ENCODE measurements around the gene GUCY2F.

The GUCY2F gene

GRCh38 chrX:109481986-109482385 lies at the start of gene GUCY2F:
GUCY2F (minus strand) TSS chrX:109482086; CDS start chrX:109475936, 6,150 bp downstream.
- no peak for DNase-seq

DNA sequence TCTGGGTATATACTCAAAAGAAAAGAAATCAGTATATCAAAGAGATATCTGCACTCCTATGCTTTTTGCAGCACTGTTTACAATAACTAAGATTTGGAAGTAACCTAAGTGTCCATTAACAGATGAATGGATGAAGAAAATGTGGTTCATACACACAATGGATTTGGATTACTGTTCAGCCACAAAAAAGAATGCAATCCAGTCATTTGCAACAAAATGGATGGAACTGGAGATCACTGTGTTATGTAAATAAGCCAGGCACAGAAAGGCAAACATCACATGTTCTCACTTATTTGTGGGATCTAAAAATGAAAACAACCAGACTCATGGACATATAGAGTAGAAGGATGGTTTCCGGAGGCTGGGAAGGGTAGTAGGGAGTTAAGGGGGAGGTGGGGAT lies 37.1 kb upstream of the GUCY2F start:
- no peak for DNase-seq

DNA sequence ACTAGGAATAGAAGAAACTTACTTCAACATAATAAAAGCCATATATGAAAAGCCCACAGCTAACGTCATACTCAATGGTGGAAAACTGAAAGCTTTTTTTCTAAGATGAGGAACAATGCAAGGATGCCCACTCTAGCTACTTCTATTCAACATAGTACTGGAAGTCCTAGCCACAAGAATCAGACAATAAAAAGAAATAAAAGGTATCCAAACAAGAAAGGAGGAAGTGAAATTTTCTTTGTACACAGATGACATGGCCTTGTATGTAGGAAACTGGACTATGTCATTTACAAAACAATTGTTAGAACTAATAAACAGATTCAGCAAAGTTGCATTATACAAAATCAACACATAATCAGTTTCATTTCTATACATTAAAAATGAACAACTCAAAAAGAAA lies 29.2 kb upstream of the GUCY2F start:
- no peak for DNase-seq

GRCh38 chrX:109508915-109509314 lies 27.0 kb upstream of the GUCY2F start:
- DNase-seq = no peak

DNA sequence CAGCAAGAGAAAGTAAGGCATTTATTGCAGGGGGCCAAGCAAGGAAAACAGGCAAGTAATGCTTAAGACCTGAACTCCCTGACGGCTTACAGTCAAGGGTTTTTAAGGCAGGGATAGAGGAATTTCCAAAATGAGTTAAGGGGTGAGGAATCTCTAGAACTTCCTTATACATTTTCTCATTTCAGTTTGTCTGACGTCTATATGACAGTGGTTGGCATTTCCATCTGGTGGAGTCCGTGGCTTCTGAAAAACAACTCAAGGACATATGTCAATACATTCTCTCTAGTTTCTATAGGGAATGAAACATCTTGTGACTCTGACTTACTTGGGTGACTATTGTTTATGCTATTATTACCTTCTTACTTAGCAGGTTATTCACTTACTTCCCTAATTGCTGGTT lies 19.3 kb upstream of the GUCY2F start:
- no peak for DNase-seq

DNA sequence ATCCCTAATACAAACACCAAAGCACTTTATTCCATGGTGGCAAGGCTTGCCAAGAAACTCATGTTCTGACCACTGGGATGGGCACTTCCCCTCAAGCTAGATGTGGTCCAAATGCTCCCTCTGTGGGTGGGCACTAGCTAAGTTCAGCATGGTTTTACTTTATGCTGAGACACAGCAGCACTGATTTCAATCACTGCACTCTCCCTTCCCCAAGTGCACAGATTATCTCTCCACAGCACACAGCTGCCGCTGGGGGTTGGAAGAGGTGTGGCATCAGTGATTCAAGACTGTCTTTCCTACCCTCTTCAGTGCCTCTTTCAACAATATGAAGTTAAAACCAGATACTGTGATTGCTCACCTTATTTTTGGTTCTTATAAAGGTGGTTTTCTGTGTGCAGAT lies 16.5 kb upstream of the GUCY2F start:
- no peak for DNase-seq

DNA sequence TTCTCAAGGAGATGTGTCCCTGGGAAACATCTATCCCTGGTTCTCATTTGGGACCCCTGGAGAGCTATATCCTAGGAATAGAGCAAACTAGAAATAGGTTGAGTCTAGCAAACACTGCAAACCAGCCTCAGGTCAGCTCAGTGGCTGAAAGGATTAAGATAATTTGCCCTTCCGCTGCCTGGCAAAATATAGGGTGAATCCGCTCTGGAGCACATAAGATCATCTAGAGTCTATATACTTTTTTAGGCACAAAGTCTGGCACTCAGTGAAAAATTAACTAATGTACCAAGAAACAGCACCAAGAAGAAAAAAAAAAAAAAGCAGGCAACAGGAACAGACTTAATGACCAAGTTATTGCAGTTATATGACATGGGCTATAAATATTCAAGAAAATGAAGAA lies 7.3 kb upstream of the GUCY2F start:
- DNase-seq = no peak

- no peak for DNase-seq
These were observed 5.8 kb upstream of the GUCY2F start for GRCh38 chrX:109487640-109488039.

- peak; percentile 57 for DNase-seq
These were observed 3.8 kb upstream of the GUCY2F start for GRCh38 chrX:109485470-109486340.

GRCh38 chrX:109484886-109485285 lies 3.0 kb upstream of the GUCY2F start:
- no peak for DNase-seq

DNA sequence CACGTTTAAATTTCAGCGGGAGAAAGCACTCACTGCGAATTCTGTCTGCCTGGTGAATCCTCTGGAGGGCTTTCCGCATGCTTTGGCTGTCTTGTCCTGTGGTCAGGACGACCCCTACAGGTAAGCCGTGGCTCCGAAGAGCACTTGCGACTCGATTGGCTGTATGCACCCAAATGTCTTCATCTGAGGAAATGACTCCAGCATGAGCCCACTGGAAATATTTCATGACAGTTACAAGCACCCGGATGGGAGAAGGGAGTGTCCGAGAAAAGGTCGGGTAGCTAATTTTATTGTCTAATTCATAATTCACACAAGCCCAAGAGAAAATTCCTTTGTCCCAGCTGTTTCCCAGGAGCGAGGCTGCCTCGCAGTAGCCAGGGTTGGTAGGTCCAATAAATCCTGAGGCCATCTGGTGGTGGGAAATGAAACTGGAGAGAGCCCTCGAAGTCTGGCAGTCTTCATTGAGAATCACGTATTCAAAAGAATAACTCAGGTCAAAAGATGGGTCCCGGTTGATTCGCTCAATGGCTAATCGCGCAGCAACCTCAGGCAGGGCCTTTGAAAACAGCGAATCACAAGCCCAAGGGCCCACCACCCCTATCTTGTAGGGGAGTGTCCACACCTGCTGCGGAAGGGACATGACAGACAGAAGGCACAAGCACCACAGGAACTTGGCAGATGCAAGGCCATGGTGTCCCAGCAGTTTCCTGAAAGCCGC lies 6.6 kb downstream of the GUCY2F start:
- no peak for DNase-seq

DNA sequence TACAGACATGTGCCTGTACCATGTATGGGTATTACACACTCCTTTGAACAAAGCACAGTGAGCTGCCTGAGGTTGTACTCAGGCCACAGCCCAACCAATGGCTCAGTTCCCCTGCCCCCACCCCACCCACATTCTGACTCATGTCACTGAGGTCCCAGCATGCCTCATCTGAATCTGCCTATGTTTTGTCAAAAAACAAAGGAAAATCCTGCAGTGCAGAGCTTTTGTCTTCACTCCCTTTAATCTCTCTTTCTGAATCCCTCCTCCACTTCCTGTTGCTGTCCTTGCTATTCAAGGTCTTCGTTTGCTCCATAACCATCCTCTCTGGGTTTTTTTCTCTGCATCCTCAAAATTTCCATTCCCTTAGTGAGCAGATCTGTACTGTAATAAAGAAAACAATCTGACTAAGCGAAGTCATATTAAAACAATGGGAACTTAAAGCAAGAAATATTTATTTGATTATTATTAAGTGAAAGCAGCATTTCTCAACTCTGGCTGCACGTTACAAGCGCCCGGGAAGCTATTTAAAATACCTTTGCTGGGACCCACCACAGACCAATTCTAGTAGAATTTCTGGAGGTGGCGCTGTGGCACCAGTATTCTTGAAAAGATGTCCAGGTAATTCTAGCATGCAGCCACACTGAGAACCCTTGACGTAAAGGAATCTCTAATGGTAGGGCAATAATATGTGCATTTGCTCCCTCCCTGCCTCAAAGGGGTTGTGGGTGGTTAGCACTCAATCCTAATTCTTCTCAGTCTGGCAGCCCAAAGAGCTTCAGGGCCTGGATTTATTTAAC lies 8.7 kb downstream of the GUCY2F start:
- no peak for DNase-seq

DNA sequence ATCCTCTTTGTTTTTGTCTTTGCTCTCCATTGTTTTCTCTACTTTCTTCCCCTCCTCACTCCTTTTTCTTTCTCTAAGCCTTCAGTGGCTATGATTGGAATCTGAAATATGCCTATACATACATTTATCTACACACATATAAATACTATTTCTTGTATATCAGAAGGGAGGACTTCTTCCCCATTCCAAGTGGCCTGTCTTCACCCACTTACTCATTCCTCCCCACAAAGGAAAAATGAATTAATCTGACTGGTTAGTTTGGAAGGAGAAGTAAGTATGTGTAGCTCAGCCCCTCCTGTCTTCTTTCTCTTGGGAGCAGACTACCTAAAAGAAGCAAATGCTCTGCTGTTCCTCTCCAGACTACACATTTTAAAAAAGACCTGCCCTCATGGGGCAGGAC lies 17.7 kb downstream of the GUCY2F start:
- DNase-seq = no peak

DNA sequence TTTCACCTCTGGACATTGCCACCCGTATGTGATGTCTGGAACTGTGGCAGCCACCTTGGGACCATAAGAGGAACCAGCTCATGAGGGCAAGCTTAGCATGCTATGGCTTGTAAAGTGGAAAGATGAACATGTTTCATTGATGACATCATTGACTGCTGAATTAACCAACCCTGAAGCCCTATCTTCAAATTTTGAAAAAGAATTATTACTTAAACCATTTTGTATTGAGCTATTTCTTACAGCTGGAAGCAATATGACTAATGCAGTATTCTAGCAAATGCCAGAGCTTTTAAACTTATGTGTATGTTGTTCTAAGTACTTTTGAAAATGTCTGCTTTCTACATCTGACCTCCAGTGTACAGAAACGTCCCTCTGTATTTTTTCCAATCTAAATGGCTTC lies 18.1 kb downstream of the GUCY2F start:
- no peak for DNase-seq

DNA sequence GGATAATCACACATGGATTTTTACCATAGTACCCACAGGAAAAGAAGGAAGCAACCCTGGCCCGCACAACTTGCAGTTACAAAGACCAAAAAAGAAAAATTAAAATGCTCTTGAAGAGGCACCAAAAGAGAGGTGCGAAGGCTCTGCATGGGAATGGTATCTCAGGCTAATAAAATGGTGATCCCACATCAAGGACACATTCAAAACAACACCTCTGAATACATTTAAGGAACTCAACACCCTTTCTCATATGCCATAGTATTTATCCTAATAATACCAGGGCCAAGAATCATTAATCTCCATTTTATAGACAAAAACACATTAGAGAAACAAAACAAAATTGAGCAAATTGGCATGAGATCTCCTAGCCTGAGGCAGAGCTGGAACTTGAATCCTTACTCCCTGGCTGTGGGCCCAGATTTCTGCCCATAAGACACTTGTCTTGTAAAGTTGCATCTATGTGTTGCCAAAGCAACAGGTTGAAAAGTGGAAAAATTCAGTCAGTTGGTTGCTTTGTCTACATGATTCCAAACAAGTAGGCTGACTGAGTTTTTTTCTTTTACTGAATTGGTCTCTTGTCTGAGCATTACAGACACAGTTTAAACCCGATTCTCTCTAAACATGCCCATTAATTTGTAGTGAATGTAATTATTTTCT lies 33.5 kb downstream of the GUCY2F start:
- no peak for DNase-seq

GRCh38 chrX:109441266-109441665 lies 40.6 kb downstream of the GUCY2F start:
- DNase-seq = no peak

DNA sequence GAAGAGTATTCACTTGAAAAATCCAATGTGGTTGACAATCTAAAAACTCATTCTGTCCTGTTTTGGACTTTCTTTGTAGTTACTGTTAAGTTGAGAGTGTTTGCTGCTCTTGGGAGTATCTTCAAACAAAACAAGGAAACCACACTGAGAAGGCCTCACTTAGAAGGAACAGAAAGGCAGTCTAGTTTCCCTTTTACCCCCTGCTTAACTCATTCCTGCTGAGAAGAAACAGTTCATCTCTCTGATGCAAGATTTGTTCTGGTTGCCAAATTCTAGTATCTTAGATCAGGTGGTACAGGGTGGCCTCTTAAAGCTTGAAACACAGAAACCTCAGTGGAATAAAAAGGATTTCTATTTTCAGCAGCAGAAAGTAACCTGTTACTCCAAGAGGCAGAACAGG lies 41.4 kb downstream of the GUCY2F start:
- DNase-seq = no peak

GRCh38 chrX:109409181-109409580 lies 72.7 kb downstream of the GUCY2F start:
- no peak for DNase-seq

DNA sequence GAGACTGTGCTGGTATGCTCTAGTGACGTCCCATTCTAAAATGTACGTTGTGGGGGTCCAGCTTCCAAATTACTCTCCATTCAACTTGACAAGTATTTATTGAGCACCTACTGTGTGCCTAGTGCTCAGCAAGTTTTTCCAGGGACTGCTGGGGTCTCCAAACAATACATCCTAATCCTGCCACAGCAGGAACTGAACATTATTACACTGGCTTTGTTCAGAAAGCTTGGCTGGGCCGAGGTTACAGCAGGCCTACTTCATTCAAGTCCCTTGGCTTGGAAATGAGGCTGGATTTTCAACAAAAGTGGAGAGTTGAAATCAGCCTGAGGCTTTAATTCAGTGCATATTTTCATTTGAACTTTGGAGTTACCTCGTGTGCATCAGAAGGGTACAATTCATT lies 78.0 kb downstream of the GUCY2F start:
- DNase-seq = no peak

GRCh38 chrX:109399831-109400230 lies 82.1 kb downstream of the GUCY2F start:
- no peak for DNase-seq

- no peak for DNase-seq
These were observed 83.1 kb downstream of the GUCY2F start for GRCh38 chrX:109398833-109399232.

DNA sequence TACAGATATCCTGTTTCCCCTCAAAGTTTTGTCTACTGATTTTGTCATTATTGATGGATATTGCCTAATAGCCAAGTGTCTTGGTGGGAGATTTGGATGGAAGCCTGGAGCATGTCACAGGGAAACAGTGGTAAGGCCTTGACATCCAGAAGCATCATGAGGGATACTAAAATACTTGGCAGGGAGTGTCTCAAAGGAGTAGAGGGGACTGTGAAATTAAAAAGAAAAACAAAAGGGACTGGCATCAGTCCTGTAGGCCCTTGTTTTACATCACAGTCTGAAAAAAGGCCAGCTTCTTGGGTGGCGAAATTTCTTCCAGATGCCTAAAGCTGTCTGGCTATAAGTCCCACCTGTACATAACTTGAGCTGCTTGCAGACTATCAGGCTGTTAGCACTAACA lies 83.8 kb downstream of the GUCY2F start:
- no peak for DNase-seq

DNA sequence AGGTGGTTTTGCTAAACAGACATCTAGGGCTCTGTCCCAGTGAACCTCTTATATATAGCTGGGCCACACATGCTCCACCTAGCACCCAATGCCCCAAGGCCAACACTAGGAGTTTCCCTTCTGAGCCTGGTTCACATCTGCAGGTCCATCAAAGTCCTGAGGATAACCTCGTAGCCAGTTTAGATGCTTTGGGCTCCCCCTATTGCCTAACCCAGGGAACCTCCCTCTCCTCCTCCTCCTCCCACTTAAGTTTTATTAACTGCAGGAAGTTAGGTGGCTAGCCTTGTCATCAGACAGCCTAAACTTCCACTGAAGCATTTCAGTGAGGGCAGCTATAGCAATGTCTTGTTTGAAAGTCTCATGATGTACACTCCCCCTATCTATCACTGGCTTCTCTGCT lies 88.0 kb downstream of the GUCY2F start:
- DNase-seq = no peak
